DND-41 (cell line): ENCODE data around the gene MRRF.

Experiments used
- ATAC-seq: fragments of 200-7000 bp; cut with Tn5 transposase; 3 replicates; pipeline ENCODE4 v1.9.1; 2021; ENCODE audit warnings: low read depth; ENCODE audit not compliant: insufficient read depth
- DNase-seq: peaks from one replicate; pipeline ENCODE4 v3.0.0-alpha.2; 2020
- H2AFZ ChIP-seq: 2 replicates; pipeline ENCODE4 v1.6.0; 2012; ENCODE audit warnings: low read depth, low read length
- H3K27ac ChIP-seq: 2 replicates; pipeline ENCODE4 v1.5.1; 2012; ENCODE audit warnings: low read length, inconsistent platforms
- H3K27me3 ChIP-seq: fragments of 200-600 bp; sonication (generic); 2 replicates; pipeline ENCODE4 v1.6.0; 2012; ENCODE audit warnings: low read length, mild to moderate bottlenecking, inconsistent platforms; ENCODE audit not compliant: insufficient read depth, poor library complexity
- H3K36me3 ChIP-seq: 2 replicates; pipeline ENCODE4 v1.5.1; 2012; ENCODE audit warnings: low read length, inconsistent platforms; ENCODE audit not compliant: insufficient read depth
- H3K4me1 ChIP-seq: 2 replicates; pipeline ENCODE4 v1.5.1; 2012; ENCODE audit warnings: mild to moderate bottlenecking, low read length; ENCODE audit not compliant: insufficient read depth
- H3K4me2 ChIP-seq: 2 replicates; pipeline ENCODE4 v1.6.0; 2012; ENCODE audit warnings: mild to moderate bottlenecking, moderate library complexity, low read length, inconsistent platforms; ENCODE audit not compliant: insufficient read depth
- H3K4me3 ChIP-seq, 2 experiments: fragments of 200-600 bp in 1 of 2; shearing (Covaris generic) in 1 of 2; 2 replicates each; pipeline ENCODE4 v1.5.1; 2012 to 2016; ENCODE audit warnings: inconsistent platforms in 2 of 2, low read length in 2 of 2, mild to moderate bottlenecking in 2 of 2, low read depth in 1 of 2, moderate library complexity in 1 of 2
- H3K79me2 ChIP-seq: 2 replicates; pipeline ENCODE4 v1.6.0; 2012; ENCODE audit warnings: low read length, inconsistent platforms; ENCODE audit not compliant: insufficient read depth
- H3K9ac ChIP-seq: 2 replicates; pipeline ENCODE4 v1.6.0; 2012; ENCODE audit warnings: low read depth, mild to moderate bottlenecking, inconsistent platforms, low read length, moderate library complexity
- H3K9me3 ChIP-seq: 2 replicates; pipeline ENCODE4 v1.5.1; 2012; ENCODE audit warnings: low read length, moderate library complexity, mild to moderate bottlenecking, inconsistent platforms; ENCODE audit not compliant: insufficient read depth, severe bottlenecking
- H4K20me1 ChIP-seq: 2 replicates; pipeline ENCODE4 v1.6.0; 2012; ENCODE audit warnings: low read length; ENCODE audit not compliant: insufficient read depth
- CTCF ChIP-seq: IDR thresholded peaks from 2 replicates; pipeline ENCODE4 v1.5.1; 2012; ENCODE audit warnings: borderline replicate concordance, low read length, moderate library complexity, mild to moderate bottlenecking; ENCODE audit not compliant: poor library complexity, severe bottlenecking; ENCODE audit errors: extremely low read depth
- EZH2 ChIP-seq: IDR thresholded peaks from 3 replicates; pipeline ENCODE4 v1.6.1; 2012; ENCODE audit warnings: borderline replicate concordance, low read depth, mild to moderate bottlenecking, moderate library complexity, low read length, inconsistent platforms; ENCODE audit not compliant: severe bottlenecking

Gene MRRF

GRCh38 chr9:122370303-122370702, 105.6 kb downstream of the MRRF start:
- no peaks in the 10 kb centered on the region for H3K79me2 ChIP-seq
- no peaks in the 10 kb centered on the region for H3K27me3 ChIP-seq
- H2AFZ ChIP-seq: no peak overlapping the region
- H3K9ac ChIP-seq: no peak overlapping the region
- H4K20me1 ChIP-seq: no peaks in the 10 kb centered on the region
- no peak for ATAC-seq
- no peak for TF ChIP-seq EZH2
- TF ChIP-seq CTCF: no peak
- no peak overlapping the region for H3K27ac ChIP-seq
- H3K4me2 ChIP-seq: no peak overlapping the region
- H3K36me3 ChIP-seq: no peaks in the 10 kb centered on the region
- no peak for DNase-seq
- no peaks in the 10 kb centered on the region for H3K4me1 ChIP-seq
- no peak overlapping the region for H3K4me3 ChIP-seq
- no peaks in the 10 kb centered on the region for H3K9me3 ChIP-seq

GRCh38 chr9:122370869-122371755, 106.4 kb downstream of the MRRF start, which contains the start of gene PTGS1:
Gene PTGS1 (plus strand): TSS chr9:122371024. CDS start chr9:122371085, 61 bp downstream.
- no peaks in the 10 kb centered on the region for H4K20me1 ChIP-seq
- no peaks in the 10 kb centered on the region for H3K36me3 ChIP-seq
- TF ChIP-seq CTCF (no peak), EZH2 (no peak)
- no peaks in the 10 kb centered on the region for H3K9me3 ChIP-seq
- H3K4me2 ChIP-seq: no peak within 1 kb of the TSS
- H3K27ac ChIP-seq: no peak within 1 kb of the TSS
- H3K4me1 ChIP-seq: no peaks in the 10 kb centered on the region
- ATAC-seq: no peak
- no peak within 1 kb of the TSS for H3K9ac ChIP-seq
- no peaks in the 10 kb centered on the region for H3K27me3 ChIP-seq
- H3K79me2 ChIP-seq: no peaks in the 10 kb centered on the region
- H2AFZ ChIP-seq: no peak within 1 kb of the TSS
- no peak within 1 kb of the TSS for H3K4me3 ChIP-seq
- DNase-seq: no peak

- Histone ChIP-seq H3K27ac (no peak overlapping the region), H3K4me3 (no peak overlapping the region), H3K9ac (no peak overlapping the region), H3K27me3 (no peaks in the 10 kb centered on the region), H3K36me3 (no peaks in the 10 kb centered on the region), H2AFZ (no peak overlapping the region), H3K4me2 (no peak overlapping the region), H3K79me2 (no peaks in the 10 kb centered on the region), H3K9me3 (no peaks in the 10 kb centered on the region), H3K4me1 (no peaks in the 10 kb centered on the region), H4K20me1 (no peaks in the 10 kb centered on the region)
- no peak for TF ChIP-seq EZH2
- TF ChIP-seq CTCF: no peak
- no peak for ATAC-seq
- DNase-seq: no peak
These were observed 107.2 kb downstream of the MRRF start for GRCh38 chr9:122371846-122372245.
